ENCODE measurements around the gene SELENOP.

SELENOP gene

DNA sequence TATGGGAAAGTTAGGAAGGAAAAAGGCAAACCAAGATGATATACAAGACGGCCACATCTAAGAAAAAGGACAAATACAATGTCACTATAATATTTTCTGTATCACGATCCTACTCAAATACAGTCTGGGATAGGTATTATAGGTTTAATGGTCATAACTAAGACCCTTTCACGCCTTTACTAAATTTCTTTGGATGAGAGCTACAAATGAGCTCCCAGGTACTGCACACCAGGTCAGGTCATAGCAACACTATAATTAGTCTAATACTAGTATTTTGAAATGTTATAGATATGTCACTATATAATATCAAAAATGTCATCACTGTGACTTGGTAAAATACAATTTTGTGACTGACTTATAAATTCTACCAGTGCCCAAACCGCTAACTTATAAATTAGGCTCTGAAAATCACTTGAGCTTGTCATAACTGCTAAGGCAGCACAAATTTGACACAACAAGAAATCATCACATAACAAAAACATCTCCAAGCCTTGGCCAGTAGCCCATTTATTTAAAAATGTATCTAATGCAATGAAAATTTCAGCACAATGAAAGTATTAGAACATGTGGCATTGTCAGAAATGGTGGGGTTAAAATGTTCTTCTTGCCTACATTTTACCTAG, 6.9 kb downstream of the SELENOP start:
- DNase-seq (ENCODE audit: low spot score) = no peak
- TF ChIP-seq, protein P1, sequence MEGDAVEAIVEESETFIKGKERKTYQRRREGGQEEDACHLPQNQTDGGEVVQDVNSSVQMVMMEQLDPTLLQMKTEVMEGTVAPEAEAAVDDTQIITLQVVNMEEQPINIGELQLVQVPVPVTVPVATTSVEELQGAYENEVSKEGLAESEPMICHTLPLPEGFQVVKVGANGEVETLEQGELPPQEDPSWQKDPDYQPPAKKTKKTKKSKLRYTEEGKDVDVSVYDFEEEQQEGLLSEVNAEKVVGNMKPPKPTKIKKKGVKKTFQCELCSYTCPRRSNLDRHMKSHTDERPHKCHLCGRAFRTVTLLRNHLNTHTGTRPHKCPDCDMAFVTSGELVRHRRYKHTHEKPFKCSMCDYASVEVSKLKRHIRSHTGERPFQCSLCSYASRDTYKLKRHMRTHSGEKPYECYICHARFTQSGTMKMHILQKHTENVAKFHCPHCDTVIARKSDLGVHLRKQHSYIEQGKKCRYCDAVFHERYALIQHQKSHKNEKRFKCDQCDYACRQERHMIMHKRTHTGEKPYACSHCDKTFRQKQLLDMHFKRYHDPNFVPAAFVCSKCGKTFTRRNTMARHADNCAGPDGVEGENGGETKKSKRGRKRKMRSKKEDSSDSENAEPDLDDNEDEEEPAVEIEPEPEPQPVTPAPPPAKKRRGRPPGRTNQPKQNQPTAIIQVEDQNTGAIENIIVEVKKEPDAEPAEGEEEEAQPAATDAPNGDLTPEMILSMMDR (IDR thresholded peaks at IDR 0.05; ENCODE audit: extremely low read depth, missing control alignments) = no peak

DNA sequence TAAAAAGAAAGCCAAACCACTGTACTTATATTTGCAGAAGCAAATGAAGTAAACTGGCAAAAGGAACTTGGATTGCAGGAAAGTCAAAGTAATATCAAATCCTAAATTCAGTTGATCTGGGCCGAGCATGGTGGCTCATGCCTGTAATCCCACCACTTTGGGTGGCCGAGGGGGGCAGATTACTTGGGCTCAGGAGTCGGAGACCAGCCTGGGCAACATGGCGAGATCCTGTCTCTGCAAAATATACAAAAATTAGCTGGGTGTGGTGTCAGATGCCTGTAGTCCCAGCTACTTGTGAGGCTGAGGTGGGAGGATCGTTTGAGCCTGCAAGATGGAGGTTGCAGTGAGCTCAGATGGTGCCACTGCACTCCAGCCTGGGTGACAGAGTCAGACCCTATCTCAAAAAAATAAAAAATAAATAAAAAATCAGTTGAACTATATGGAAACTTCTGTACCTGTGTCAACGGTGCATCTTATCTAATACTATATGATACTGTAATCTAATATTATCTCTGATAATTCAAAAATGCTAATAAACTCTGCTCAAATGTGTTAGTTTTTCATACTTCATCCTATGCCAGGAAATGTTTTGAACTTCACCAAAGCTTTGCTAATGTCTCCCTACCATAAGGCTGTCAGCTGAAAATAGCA, 10.1 kb downstream of the SELENOP start:
- DNase-seq (ENCODE audit: low spot score) = no peak
- TF ChIP-seq, protein P1 (IDR thresholded peaks at IDR 0.05; ENCODE audit: extremely low read depth, missing control alignments) = no peak

DNA sequence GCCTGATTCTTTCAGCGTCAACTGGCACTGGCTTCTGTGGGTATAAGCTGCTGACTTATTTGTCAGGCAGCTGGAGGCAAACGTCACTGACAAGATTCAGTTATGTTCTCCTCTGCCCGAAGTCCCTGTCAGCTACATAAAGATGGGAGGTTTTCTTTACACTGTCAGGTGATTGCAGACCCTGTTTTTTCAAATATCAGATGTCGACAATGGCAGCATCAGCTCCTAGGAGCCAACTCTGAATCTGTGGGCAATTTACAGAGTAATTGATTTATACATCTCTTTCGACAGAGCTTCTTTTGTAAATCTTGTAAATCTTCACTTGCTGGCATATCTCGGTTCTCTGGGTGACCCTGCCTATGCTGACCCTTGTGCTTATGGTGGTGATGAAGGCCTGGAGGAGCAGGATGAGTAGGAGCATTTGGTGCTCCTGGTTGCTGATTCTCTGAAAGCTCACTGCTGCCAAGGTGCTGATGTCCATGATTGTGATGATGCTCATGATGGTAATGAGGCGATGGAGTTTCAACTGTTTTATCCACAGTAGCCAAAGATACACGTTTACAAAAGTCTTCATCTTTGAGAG, 10.9 kb downstream of the SELENOP start:
- DNase-seq (ENCODE audit: low spot score) = no peak
- TF ChIP-seq, protein P1 (IDR thresholded peaks at IDR 0.05; ENCODE audit: extremely low read depth, missing control alignments) = no peak

GRCh38 chr5:42799668-42800114, 12.0 kb downstream of the SELENOP start:
- TF ChIP-seq, protein P1 (IDR thresholded peaks at IDR 0.05; ENCODE audit: extremely low read depth, missing control alignments) = no peak
- no peak for DNase-seq (ENCODE audit: low spot score)

DNA sequence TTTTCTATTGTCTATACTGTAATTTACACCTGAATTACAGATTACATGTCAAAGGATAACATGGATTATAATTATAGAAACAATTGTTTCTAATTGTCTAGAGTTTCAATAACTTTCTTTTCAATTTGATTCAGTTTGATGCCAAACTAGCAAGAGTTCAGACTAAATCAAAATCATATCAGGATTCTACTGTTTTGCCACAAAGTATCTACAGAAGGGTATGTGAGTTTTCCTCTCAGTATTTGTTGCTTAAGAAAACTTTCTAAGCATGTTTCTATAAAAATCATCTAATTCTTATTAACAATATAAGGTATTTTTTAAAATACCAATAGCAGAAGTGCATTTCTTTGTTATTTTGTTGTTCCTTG, 12.5 kb downstream of the SELENOP start:
- DNase-seq (ENCODE audit: low spot score) = no peak
- TF ChIP-seq, protein P1 (IDR thresholded peaks at IDR 0.05; ENCODE audit: extremely low read depth, missing control alignments) = no peak

DNA sequence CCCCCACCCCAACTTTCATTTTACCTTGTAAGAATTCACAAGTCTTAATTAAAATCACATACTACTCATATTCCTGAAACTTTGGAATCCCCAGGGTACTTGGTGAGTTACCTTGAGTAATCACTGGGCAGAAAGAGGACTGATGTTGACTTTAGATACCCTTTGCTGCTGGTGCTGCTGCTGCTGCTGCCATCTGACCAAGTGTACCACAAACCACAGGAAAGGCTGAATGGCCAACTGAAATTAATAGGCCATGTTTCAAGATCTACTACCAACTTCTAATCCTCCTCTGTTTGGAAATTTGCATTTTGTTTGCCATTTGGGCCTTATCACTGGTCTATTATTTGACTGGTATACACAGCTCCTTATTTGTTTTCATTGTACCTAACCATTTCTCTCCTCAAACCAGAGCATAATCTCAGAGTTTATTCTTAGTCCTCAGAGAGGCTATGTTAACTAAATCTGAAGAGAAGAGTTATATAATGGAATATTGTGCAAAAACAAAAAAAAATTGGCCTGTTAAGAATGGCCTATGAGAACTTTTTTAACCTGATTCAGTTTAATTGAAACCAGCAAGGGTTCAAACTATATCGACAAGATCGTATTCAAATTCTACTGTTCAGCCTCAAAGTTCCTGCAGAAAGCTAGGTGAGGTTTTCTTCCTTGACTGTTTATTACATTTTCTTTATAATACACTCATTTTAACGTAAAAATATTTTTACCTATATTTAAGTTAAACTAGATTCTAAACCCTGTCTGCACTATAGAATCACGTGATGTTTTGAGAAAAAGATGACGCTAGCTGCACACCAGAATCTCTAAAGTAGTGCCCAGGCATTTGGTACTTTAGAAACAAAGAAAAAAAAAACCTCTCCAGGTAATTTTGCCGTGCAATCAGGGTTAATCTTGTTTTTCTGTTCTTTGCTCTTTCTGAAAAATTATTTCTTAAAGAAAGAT, 13.1 kb downstream of the SELENOP start:
- DNase-seq (ENCODE audit: low spot score) = no peak
- TF ChIP-seq, protein P1 (IDR thresholded peaks at IDR 0.05; ENCODE audit: extremely low read depth, missing control alignments) = no peak

Measured in GM20000 (cell line).